Kasumi-1 (cell line): ENCODE measurements around the gene MUC4.
"Not testable (repeated sequence)": the region's sequence is repeated elsewhere in the genome, so short reads cannot be mapped to it uniquely, and the experiment has no call there.

Experiments
- DNase-seq, 2 experiments: peaks; one replicate each; lab custom pipeline; 2025; lab: John Stamatoyannopoulos, UW

The MUC4 gene

DNA sequence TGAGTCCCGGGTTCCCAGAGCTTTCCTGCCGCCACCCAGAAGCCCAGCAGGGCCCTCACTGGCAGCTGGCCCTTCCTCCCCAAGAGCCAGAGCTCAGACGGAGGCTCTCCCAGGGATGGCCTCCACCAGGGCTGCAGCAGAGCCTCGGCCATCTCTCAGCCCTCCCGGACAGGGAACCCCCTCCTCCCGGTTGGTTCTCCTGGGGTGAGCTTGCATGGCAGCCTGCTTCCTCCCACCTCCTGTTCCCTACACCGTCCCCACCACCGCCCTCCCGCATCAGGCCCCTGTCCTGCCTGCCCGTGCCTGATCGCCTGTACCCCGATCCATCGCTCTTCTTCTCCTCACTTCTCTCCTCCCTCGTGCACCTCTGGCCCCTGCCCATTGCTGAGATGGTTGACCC is 24.1 kb upstream of the MUC4 start:
- DNase-seq = no peak

DNA sequence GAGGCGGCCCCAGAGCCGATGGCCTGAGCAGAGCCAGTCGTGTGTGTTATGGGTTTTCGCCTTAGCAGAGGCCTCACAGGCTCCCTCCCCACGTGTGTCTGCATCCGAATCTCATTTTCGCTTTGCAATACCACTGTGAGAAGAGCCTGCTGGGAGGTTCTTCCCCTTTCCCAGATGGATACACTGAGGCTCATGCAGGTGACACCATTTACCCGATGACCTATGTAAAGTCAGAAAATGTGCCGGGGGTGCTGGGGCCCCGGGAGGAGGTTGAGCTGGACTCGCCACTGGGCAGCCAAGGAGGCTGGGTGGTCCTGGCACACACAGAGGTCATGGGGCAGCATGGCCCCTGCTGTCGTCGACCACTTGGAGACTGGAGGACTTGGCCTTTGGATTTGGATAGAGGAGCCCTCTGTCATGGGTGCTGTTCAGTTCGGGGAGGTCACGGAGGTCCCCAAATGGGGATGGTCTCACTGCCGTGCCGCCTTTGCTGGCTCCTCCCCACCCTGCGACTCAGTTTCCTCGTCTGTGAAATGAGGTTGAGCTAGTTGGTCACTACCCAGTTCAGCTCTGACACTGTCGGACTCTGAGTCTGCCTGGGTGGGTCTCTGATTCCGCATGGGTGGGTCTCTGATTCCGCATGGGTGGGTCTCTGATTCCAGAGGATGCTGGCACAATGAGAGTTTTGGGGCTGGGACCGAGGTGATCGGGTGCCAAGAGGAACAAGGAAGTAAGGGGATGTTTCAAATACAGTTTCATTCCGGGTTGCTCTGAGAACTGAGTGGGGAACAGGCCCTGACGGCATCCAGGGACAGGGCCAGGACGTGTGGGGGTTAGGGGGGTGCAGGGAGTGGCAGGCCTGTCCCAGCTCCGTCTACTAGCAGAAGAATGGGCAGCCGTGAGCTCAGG is 23.2 kb upstream of the MUC4 start:
- no peak for DNase-seq

DNA sequence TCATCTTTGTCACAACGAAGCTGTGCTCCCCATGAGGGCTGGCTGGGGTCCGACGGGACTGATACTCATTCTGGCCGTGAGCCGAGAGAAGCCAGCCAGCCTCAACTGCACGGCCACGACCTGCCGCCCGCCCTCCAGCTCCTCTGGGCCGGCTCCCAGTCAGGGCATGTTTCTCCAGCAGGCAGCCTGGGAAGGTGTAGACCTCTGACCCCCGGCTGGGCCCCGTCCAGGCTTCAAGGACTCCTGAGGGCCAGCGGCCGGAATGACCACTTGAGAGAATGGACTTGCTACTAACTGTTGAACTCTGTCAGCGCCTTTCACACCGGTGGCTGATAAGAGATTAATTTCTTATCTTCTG is 18.1 kb upstream of the MUC4 start:
- no peak for DNase-seq

GRCh38 chr3:195828762-195829161 is 17.0 kb upstream of the MUC4 start:
- no peak for DNase-seq

GRCh38 chr3:195825857-195826804 is 14.4 kb upstream of the MUC4 start:
- no peak for DNase-seq

DNA sequence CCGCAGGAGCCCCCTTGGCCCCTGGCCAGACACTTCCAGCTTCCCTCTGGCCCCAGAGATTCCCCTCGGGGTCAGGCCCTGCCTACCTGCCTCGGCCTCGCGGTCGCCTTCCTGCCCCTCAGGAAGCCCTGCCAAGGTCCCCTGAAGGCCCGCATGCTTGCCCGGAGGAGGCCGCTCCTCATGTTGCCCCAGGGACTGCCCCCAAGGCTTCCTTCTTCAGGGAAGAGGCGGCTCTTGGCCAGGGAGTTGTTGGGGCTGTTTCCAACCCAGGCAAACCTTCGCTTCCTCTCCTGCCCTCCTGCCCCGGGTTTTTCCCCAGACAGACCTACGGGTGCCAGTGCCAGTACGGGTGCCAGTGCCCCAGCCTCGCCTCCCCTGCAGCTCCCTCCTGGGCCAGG is 13.5 kb upstream of the MUC4 start:
- no peak for DNase-seq

- not testable (repeated sequence) for DNase-seq
Observed at GRCh38 chr3:195824425-195825190, 12.9 kb upstream of the MUC4 start.

DNA sequence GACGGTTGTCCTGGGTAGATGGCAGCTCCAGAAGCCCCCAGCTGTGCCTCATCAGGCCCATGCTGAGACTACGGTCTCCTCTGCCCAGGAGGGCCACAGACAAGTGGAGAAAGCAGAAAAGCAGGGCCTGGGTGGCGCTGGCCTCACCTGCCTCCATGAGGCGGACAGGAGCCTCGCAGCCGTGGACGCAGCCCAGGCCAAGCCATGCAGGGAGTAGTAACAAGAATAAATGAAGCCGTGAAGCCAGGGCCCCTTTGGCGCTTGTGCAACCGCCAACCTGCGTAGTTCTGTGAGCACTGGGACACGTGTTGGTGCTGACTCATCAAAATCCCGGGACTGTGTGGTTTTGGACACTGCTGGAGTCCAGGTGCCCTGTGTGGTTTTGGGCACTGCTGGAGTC is 12.3 kb upstream of the MUC4 start:
- DNase-seq = no peak

GRCh38 chr3:195823280-195823679 is 11.6 kb upstream of the MUC4 start:
- DNase-seq = no peak

DNA sequence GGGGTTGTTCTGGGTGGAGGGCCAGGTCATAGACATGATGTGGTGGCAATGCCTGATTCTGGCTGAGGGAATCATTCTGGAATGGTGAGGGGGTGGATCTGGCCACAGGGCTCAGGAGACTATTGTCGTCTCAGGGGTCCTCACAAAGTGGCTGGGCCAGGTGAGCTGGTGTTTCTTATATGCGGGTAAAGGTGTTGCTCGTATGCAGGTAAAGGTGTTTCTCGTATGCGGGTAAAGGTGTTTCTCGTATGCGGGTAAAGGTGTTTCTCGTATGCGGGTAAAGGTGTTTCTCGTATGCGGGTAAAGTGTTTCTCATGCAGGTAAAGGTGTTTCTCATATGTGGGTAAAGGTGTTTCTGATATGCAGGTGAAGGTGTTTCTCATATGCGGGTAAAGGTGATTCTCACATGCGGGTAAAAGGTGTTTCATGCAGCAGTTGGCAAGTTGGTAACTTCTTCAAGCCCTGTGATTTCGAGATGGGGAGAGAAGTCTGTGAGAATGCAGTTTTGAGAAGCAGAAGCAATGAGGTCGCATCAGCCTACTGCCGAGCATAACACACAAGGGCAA is 10.5 kb upstream of the MUC4 start:
- no peak for DNase-seq

- DNase-seq = no peak
Observed at GRCh38 chr3:195821403-195822130, 9.8 kb upstream of the MUC4 start.

DNA sequence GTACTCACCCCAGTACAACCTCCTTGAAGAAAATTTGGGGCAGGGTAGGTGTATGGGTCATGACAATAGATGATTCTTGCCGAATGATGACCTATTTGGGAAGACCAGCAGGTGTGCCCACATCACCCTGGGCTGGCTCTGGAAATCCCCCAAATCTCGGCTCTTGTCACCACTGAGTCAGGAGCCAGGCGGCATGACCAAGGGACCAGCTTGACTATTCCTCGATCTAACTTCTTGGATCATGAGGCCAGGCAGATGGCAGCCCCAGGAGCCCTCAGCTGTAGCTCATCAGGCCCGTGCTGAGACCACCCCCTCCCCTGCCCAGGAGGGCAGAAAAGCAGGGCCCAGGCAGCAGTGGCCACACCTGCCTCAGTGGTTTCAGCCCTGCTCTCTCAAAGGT is 9.2 kb upstream of the MUC4 start:
- DNase-seq = no peak

DNA sequence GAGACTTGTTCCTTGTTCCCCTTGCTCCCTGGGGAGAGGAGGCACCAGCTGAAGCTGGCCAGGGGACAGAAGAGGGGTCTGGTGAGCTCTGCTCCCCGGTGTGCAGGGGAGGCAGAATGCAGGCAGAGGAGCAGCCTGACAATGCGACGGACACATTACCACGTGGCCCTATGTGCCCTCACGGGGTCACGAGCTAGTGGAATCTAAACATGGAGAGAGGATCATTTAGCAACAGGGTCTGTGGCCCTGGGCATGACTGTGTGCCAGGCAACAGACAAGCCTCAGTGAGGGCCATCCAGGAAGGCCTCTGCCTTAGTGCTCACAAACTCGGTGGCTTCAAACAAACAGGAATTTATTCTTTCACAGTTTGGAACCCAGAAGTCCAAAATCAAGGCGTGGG is 8.5 kb upstream of the MUC4 start:
- no peak for DNase-seq

GRCh38 chr3:195818301-195818700 is 6.6 kb upstream of the MUC4 start:
- no peak for DNase-seq

GRCh38 chr3:195817578-195818135 is 5.9 kb upstream of the MUC4 start:
- no peak for DNase-seq

GRCh38 chr3:195816276-195816913 is 4.7 kb upstream of the MUC4 start:
- not testable (repeated sequence) for DNase-seq

DNA sequence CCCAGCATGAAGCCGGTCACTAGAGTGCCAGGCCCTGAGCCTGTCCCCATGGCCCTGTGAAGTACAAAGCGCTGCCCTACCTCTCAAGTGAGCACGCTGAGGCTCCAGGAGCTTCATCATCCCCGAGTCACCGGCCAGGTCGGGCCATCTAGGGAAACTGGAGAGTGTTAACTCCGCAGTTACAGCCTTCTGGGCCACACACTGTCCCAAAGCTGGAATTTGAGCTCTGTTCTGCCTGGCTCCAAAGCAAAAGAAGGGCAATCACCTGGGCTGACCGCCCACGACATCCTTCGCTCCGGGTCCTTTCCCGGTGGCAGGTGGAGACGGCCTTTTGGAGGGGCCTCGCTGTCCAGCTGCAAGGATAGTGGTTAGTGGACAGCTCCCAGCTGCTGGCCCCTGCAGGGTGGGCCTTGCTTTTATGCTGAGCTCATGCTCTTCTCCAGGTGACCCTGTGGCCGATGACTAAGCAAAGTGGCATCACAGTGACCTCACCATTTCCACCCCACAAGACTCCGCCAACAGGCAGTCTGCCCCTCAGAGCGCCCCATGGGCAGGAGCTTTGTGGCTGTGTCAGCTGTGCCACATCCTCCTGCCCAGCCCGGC is 3.5 kb upstream of the MUC4 start:
- DNase-seq = no peak

- DNase-seq = no peak
Observed at GRCh38 chr3:195813916-195814640, 2.3 kb upstream of the MUC4 start.

DNA sequence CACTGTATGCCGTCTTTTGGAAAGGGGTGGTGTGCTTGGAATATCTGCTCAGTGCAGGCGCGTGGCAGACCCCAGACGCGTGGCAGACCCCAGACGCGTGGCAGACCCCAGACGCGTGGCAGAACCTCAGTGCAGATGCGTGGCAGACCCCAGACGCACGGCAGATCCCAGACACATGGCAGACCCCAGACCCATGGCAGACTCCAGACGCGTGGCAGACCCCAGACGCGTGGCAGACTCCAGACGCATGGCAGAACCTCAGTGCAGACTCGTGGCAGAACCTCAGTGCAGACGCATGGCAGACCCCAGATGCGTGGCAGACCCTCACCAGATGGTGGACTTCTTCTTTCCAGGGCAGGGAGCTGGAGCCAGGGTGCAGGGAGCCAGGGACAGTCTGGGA is 637 bp upstream of the MUC4 start:
- no peak for DNase-seq
